Vagina (tissue), 2 donors: Measurements from ENCODE around the gene HMMR.

Experiments
- CTCF ChIP-seq, 3 experiments: fragments of 450-650 bp in 2 of 3; fragments of 200-600 bp in 1 of 3; sonication (generic) in 1 of 3; IDR thresholded peaks; one replicate each; pipeline ENCODE4 v1.5.1; 2017 to 2019; ENCODE audit warnings: antibody characterized with exemption in 3 of 3, mild to moderate bottlenecking in 2 of 3, moderate library complexity in 2 of 3
- POLR2A ChIP-seq, 2 donors: fragments of 450-650 bp; IDR thresholded peaks; one replicate each; pipeline ENCODE4 v1.6.1; 2017; ENCODE audit warnings: antibody characterized with exemption in 2 of 2, mild to moderate bottlenecking in 2 of 2, moderate library complexity in 2 of 2
- POLR2AphosphoS5 ChIP-seq, 2 donors: sonication (generic); formaldehyde crosslinking; IDR thresholded peaks; one replicate each; pipeline ENCODE4 v1.9.0; 2017; ENCODE audit warnings: antibody characterized with exemption in 2 of 2, mild to moderate bottlenecking in 2 of 2, low read depth in 1 of 2; ENCODE audit not compliant: insufficient read depth in 1 of 2

- no peak for TF ChIP-seq POLR2A (IDR thresholded peaks at IDR 0.05)
- no peak for TF ChIP-seq CTCF (IDR thresholded peaks at IDR 0.05)
- no peak for TF ChIP-seq POLR2AphosphoS5 (IDR thresholded peaks at IDR 0.05; ENCODE audit: insufficient read depth in 1 of 2, low read depth in 1 of 2)
Observed at GRCh38 chr5:163424836-163425235, 35.6 kb upstream of the HMMR start.
